ENCODE measurements around the gene DUS3L.

- TF ChIP-seq POLR2A (IDR thresholded peaks at IDR 0.05) (no peak), CTCF (IDR thresholded peaks at IDR 0.05) (no peak)
Measured at GRCh38 chr19:5821521-5822180, 30.7 kb upstream of the DUS3L start.
